IMR-90 (cell line): ENCODE data around the gene NFE2. TPM values are rescaled to one million over a fixed set of nuclear protein-coding genes. Genes with fewer than 3 reads are reported as not detected.

Source experiments
- ATAC-seq: fragments of 200-7000 bp; cut with Tn5 transposase; 2 replicates; pipeline ENCODE4 v1.9.1; 2020; ENCODE audit warnings: low read depth, mild to moderate bottlenecking, moderate library complexity
- BruUV-seq: library from RNA; stranded (reverse); fragments of 400-500 nt; replicated peaks from 2 replicates; lab custom pipeline; 2021; lab: Mats Ljungman, UMichigan
- CTCF ChIA-PET: fragments of 300-600 bp; formaldehyde crosslinking; extraction: SDS; loops from one replicate; lab custom pipeline; 2021; ENCODE audit warnings: antibody characterized with exemption; lab: Yijun Ruan, JAX
- POLR2A ChIA-PET: fragments of 300-600 bp; sonication (Branson Sonifier 250); formaldehyde crosslinking; loops from one replicate; lab custom pipeline; 2022; ENCODE audit warnings: antibody characterized with exemption; ENCODE audit not compliant: unreplicated experiment; lab: Charles Lee
- DNase-seq: peaks from one replicate; pipeline ENCODE4 v3.0.0; 2013
- H2AFZ ChIP-seq: replicated peaks from 2 replicates; pipeline ENCODE3; 2013; ENCODE audit warnings: low read length, mild to moderate bottlenecking; ENCODE audit not compliant: poor library complexity
- H2AK5ac ChIP-seq: 2 replicates; pipeline ENCODE4 v1.6.1; 2013; ENCODE audit warnings: low read depth, low read length, inconsistent platforms
- H2AK9ac ChIP-seq: replicated peaks from 2 replicates; pipeline ENCODE3; 2013; ENCODE audit warnings: mild to moderate bottlenecking, low read depth, low read length, moderate library complexity; ENCODE audit not compliant: poor library complexity
- H2BK120ac ChIP-seq: 2 replicates; pipeline ENCODE4 v1.6.1; 2013; ENCODE audit warnings: low read depth, low read length, inconsistent platforms
- H2BK15ac ChIP-seq: 3 replicates; pipeline ENCODE4 v1.6.1; 2013; ENCODE audit warnings: low read depth, low read length, inconsistent platforms
- H2BK20ac ChIP-seq: 2 replicates; pipeline ENCODE4 v1.6.1; 2013; ENCODE audit warnings: low read depth, mild to moderate bottlenecking, inconsistent platforms, low read length, moderate library complexity
- H2BK5ac ChIP-seq: 2 replicates; pipeline ENCODE4 v1.6.1; 2013; ENCODE audit warnings: mild to moderate bottlenecking, low read depth, low read length, inconsistent platforms; ENCODE audit not compliant: poor library complexity, severe bottlenecking
- H3K14ac ChIP-seq: replicated peaks from 2 replicates; pipeline ENCODE4 v1.6.1; 2013; ENCODE audit warnings: low read depth, low read length, inconsistent platforms
- H3K18ac ChIP-seq: 2 replicates; pipeline ENCODE4 v1.6.1; 2013; ENCODE audit warnings: low read depth, low read length, control low read depth
- H3K23ac ChIP-seq: 2 replicates; pipeline ENCODE4 v1.6.1; 2013; ENCODE audit warnings: low read depth, low read length, inconsistent platforms
- H3K27ac ChIP-seq: 2 replicates; pipeline ENCODE4 v1.5.1; 2013; ENCODE audit warnings: mild to moderate bottlenecking, control low read depth, low read length; ENCODE audit not compliant: insufficient read depth
- H3K27me3 ChIP-seq: 2 replicates; pipeline ENCODE4 v1.6.1; 2013; ENCODE audit warnings: low read length; ENCODE audit not compliant: control insufficient read depth, insufficient read depth
- H3K36me3 ChIP-seq: 2 replicates; pipeline ENCODE4 v1.6.1; 2013; ENCODE audit warnings: low read length, mixed read lengths; ENCODE audit not compliant: control insufficient read depth, insufficient read depth
- H3K4ac ChIP-seq: 2 replicates; pipeline ENCODE4 v1.6.1; 2013; ENCODE audit warnings: low read depth, low read length, inconsistent platforms
- H3K4me1 ChIP-seq: 2 replicates; pipeline ENCODE4 v1.6.1; 2013; ENCODE audit warnings: low read length, mixed read lengths; ENCODE audit not compliant: control insufficient read depth, insufficient read depth
- H3K4me2 ChIP-seq: 2 replicates; pipeline ENCODE4 v1.6.1; 2013; ENCODE audit warnings: low read depth, mild to moderate bottlenecking, control low read depth, low read length, moderate library complexity
- H3K4me3 ChIP-seq: 2 replicates; pipeline ENCODE4 v1.5.1; 2013; ENCODE audit warnings: low read depth, mild to moderate bottlenecking, control low read depth, low read length, moderate library complexity; ENCODE audit not compliant: insufficient read depth
- H3K56ac ChIP-seq: 2 replicates; pipeline ENCODE4 v1.6.1; 2013; ENCODE audit warnings: low read length, inconsistent platforms; ENCODE audit not compliant: insufficient read depth; ENCODE audit errors: extremely low read depth
- H3K79me1 ChIP-seq, 2 experiments: 2 replicates each; pipeline ENCODE4 v1.6.1; 2013; ENCODE audit warnings: low read length in 2 of 2, inconsistent platforms in 1 of 2, low read depth in 1 of 2
- H3K9ac ChIP-seq: 2 replicates; pipeline ENCODE4 v1.6.1; 2013; ENCODE audit warnings: low read depth, low read length, control low read depth
- H3K9me1 ChIP-seq: 2 replicates; pipeline ENCODE4 v1.6.1; 2013; ENCODE audit warnings: low read length, inconsistent platforms; ENCODE audit not compliant: insufficient read depth
- H3K9me3 ChIP-seq: 2 replicates; pipeline ENCODE4 v1.6.1; 2013; ENCODE audit warnings: low read length; ENCODE audit not compliant: control insufficient read depth, insufficient read depth
- H4K20me1 ChIP-seq: 2 replicates; pipeline ENCODE4 v1.6.1; 2013; ENCODE audit warnings: low read length, inconsistent platforms; ENCODE audit not compliant: insufficient read depth
- H4K5ac ChIP-seq: 2 replicates; pipeline ENCODE4 v1.6.1; 2013; ENCODE audit warnings: mild to moderate bottlenecking, low read depth, low read length, control low read depth
- H4K8ac ChIP-seq, 2 experiments: 2 replicates each; pipeline ENCODE4 v1.6.1; 2013; ENCODE audit warnings: low read depth in 2 of 2, low read length in 2 of 2, control low read depth in 1 of 2, inconsistent platforms in 1 of 2
- H4K91ac ChIP-seq: 2 replicates; pipeline ENCODE4 v1.6.1; 2013; ENCODE audit warnings: low read depth, low read length, inconsistent platforms; ENCODE audit not compliant: insufficient read depth
- CEBPB ChIP-seq: IDR thresholded peaks from 2 replicates; pipeline ENCODE4 v1.6.1; 2012; ENCODE audit warnings: low read depth, low read length, improper control_type of control experiment
- CHD1 ChIP-seq: IDR thresholded peaks from 2 replicates; pipeline ENCODE4 v1.6.1; 2012; ENCODE audit warnings: low read depth, low read length, improper control_type of control experiment
- ELK1 ChIP-seq: fragments of 150-350 bp; IDR thresholded peaks from 2 replicates; pipeline ENCODE4 v1.6.1; 2016; ENCODE audit warnings: low read depth, mild to moderate bottlenecking, low read length, moderate library complexity, borderline replicate concordance
- FOS ChIP-seq: fragments of 150-350 bp; IDR thresholded peaks from 2 replicates; pipeline ENCODE4 v1.6.1; 2016; ENCODE audit warnings: low read depth, low read length
- MAFK ChIP-seq: IDR thresholded peaks from 2 replicates; pipeline ENCODE4 v1.6.1; 2012; ENCODE audit warnings: low read depth, low read length, improper control_type of control experiment
- MAZ ChIP-seq: IDR thresholded peaks from 2 replicates; pipeline ENCODE4 v1.6.1; 2012; ENCODE audit warnings: low read depth, mild to moderate bottlenecking, low read length, improper control_type of control experiment, moderate library complexity, borderline replicate concordance
- NFE2L2 ChIP-seq: fragments of 150-350 bp; IDR thresholded peaks from 2 replicates; pipeline ENCODE4 v1.6.1; 2016; ENCODE audit warnings: low read depth, mild to moderate bottlenecking, low read length
- POLR2A ChIP-seq: IDR thresholded peaks from 2 replicates; pipeline ENCODE4 v1.6.1; 2012; ENCODE audit warnings: mild to moderate bottlenecking, low read depth, low read length
- RAD21 ChIP-seq: IDR thresholded peaks from 2 replicates; pipeline ENCODE4 v1.6.1; 2012; ENCODE audit warnings: low read length, improper control_type of control experiment
- RCOR1 ChIP-seq: IDR thresholded peaks from 2 replicates; pipeline ENCODE4 v1.6.1; 2012; ENCODE audit warnings: mild to moderate bottlenecking, low read length, improper control_type of control experiment; ENCODE audit not compliant: insufficient replicate concordance
- WGBS, 2 experiments: methylation state at CpG; one replicate each; pipeline versions ENCODE4 v1.1.5 to v1.1.7; 2013; ENCODE audit warnings: missing lambda C conversion rate in 2 of 2; ENCODE audit not compliant: insufficient read length in 1 of 2; ENCODE audit errors: extremely low coverage in 2 of 2; 5-methylcytosine and 5-hydroxymethylcytosine counted together
- dilution Hi-C: fragments of 300-500 bp; cut with HindIII; formaldehyde crosslinking; loops from one replicate; pipeline ENCODE4 v1.14.3; 2018; ENCODE audit warnings: low sequenced_read_pairs; ENCODE audit not compliant: unreplicated experiment
- in situ Hi-C: fragments of 300-500 bp; cut with MboI; formaldehyde crosslinking; loops from 3 replicates; pipeline ENCODE4 v1.14.3; 2019; ENCODE audit warnings: low sequenced_read_pairs, inconsistent platforms, mixed read lengths
- intact Hi-C: fragments of 100-400 bp; cut with micrococcal nuclease; formaldehyde crosslinking; loops from 2 replicates; pipeline ENCODE4 v1.10.0; 2022
- polyA plus RNA-seq, 3 experiments: library from polyadenylated mRNA; depleted of rRNA; stranded (reverse); fragments of >200 nt; gene quantifications; 2 replicates each; pipeline ENCODE4 v1.2.3, GENCODE V29; 2012; ENCODE audit warnings: low replicate concordance in 1 of 3
- total RNA-seq: library from RNA; depleted of rRNA; stranded (reverse); fragments of >200 nt; gene quantifications from 2 replicates; pipeline ENCODE4 v1.2.3, GENCODE V29; 2012
- TF ChIP-seq, protein P1 (sequence below): conservative IDR thresholded peaks from 2 replicates; pipeline ENCODE4 v1.5.1; 2012; ENCODE audit warnings: mild to moderate bottlenecking, low read depth, low read length, improper control_type of control experiment
- TF ChIP-seq, protein P2 (sequence below): fragments of 150-350 bp; IDR thresholded peaks from 2 replicates; pipeline ENCODE4 v1.6.1; 2017; ENCODE audit warnings: mild to moderate bottlenecking, antibody characterized with exemption, low read length, low read depth

The NFE2 gene
- total and polyA plus RNA-seq, 2 of the 4 experiments (the other 2 are of a cell fraction): 0.18 to 0.32 TPM

DNA sequence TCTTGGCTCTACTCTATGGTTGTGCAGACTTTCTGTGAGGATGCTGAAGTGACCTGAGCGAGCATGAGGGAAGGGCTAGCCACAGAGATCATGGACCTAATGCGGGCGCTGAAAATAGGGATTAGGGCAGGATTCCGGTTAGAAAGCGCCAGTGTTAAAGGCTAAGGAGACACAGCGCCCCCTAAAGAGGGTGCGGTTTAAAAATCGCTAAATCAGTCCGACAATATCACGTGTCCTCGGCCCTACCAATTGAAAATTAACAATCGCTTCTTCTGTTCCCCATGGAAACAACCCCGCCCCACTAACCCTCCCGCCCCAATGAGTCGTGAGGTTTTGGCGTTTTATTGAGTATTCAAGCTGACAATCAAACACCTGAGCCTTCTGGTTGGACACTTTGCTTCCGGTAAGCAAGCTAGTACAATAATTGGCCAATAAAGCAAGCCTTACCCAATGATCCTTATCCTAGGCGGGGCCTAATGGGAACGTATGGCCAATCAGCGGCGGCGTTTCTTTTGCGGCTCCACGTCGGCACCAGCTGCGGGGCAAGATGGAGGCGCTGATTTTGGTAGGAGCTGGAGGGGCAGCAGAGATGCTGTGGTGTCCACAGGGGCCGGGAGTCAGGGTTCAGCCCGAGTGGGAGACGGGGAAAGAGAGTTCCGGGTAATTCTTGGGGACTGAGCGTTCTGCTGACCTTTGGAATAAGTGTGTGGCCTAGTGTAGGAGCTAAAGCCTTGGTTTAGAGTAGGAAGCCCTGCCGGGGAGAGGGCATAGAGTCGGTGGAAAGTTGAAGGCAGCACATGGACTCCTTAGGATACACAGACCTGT, 24.0 kb upstream of the NFE2 start, which contains the start of gene COPZ1:
TSS of gene COPZ1 (plus strand) at position 515 of the 825 bp plus-strand sequence. CDS start at position 548, 33 bp downstream.
- H3K23ac ChIP-seq: peak within 1 kb of the TSS; percentile 96
- ChIA-PET POLR2A (interaction anchor here (0.5 to 1.4 kb wide), 7 partner anchors 13 to 440 kb away, joined by 3 to 7 read pairs (median 4); no protein-coding TSS in a partner anchor), CTCF (interaction anchor here (0.6 to 2.5 kb wide), 14 partner anchors 9 to 104 kb away, joined by 3 to 16 read pairs (median 3); no protein-coding TSS in a partner anchor)
- peak within 1 kb of the TSS; percentile 89 to 99 for H4K8ac ChIP-seq
- H4K20me1 ChIP-seq: 0 out of 2 replicates have a peak, but pooled peaks cover 2% of the 10 kb centered on the region
- H3K27ac ChIP-seq: peak within 1 kb of the TSS; percentile 95
- H4K5ac ChIP-seq: peak within 1 kb of the TSS; percentile 95
- H2BK20ac ChIP-seq: peak within 1 kb of the TSS; percentile 63
- H3K27me3 ChIP-seq: no peaks in the 10 kb centered on the region
- intact Hi-C loops: loop anchor here (1.0 kb wide), 2 partner anchors 45 to 105 kb away; partner anchors contain the start of genes CBX5 and HNRNPA1
- H2BK120ac ChIP-seq: peak within 1 kb of the TSS; percentile 84
- H3K56ac ChIP-seq: peak within 1 kb of the TSS; percentile 95
- peak within 1 kb of the TSS; percentile 78 for H3K4me3 ChIP-seq
- ATAC-seq (peak; percentile 96), DNase-seq (peak; percentile 100)
- 0% methylated on average over 7 of the region's 34 CpGs; no CpG with 5 or more reads in 1 of the 2 experiments for WGBS, 2 experiments
- peak within 1 kb of the TSS; percentile 93 for H2AK5ac ChIP-seq
- H3K79me1 ChIP-seq: peaks cover 5 to 31% of the 10 kb centered on the region in 2 experiments; a peak in 3 of 4 replicates
- peak within 1 kb of the TSS; percentile 98 for H3K14ac ChIP-seq
- H3K9me1 ChIP-seq: peaks cover 3% of the 10 kb centered on the region; the same call in 1 of the 2 replicates
- H3K4me1 ChIP-seq: peaks cover 3% of the 10 kb centered on the region
- H2BK5ac ChIP-seq: peak within 1 kb of the TSS; percentile 92
- peak within 1 kb of the TSS; percentile 77 for H3K4me2 ChIP-seq
- H3K4ac ChIP-seq: peak within 1 kb of the TSS; percentile 96
- in situ Hi-C loops: no loop called here
- H2AK9ac ChIP-seq: peak within 1 kb of the TSS; percentile 97
- H4K91ac ChIP-seq: peak within 1 kb of the TSS; percentile 86
- peak within 1 kb of the TSS; percentile 74 for H3K18ac ChIP-seq
- dilution Hi-C loops: no loop called here
- H2BK15ac ChIP-seq: peak within 1 kb of the TSS; percentile 31; the same call in 1 of the 3 replicates
- no TSS peak for BruUV-seq
- H3K9ac ChIP-seq: peak within 1 kb of the TSS; percentile 98
- H3K36me3 ChIP-seq: 0 out of 2 replicates have a peak, but pooled peaks cover 3% of the 10 kb centered on the region
- H2AFZ ChIP-seq: peak within 1 kb of the TSS; percentile 96
- H3K9me3 ChIP-seq: no peaks in the 10 kb centered on the region
- TF ChIP-seq MAFK (no peak), RCOR1 (no peak), CEBPB (peak; percentile 60; the same call in 1 of the 2 replicates), MAZ (peak; percentile 63; the same call in 1 of the 2 replicates), NFE2L2 (no peak), FOS (peak; percentile 51; the same call in 1 of the 2 replicates), ELK1 (no peak), RAD21 (peak; percentile 73), POLR2A (peak; percentile 97), CHD1 (peak; percentile 66; the same call in 1 of the 2 replicates)
- TF ChIP-seq, protein P1, sequence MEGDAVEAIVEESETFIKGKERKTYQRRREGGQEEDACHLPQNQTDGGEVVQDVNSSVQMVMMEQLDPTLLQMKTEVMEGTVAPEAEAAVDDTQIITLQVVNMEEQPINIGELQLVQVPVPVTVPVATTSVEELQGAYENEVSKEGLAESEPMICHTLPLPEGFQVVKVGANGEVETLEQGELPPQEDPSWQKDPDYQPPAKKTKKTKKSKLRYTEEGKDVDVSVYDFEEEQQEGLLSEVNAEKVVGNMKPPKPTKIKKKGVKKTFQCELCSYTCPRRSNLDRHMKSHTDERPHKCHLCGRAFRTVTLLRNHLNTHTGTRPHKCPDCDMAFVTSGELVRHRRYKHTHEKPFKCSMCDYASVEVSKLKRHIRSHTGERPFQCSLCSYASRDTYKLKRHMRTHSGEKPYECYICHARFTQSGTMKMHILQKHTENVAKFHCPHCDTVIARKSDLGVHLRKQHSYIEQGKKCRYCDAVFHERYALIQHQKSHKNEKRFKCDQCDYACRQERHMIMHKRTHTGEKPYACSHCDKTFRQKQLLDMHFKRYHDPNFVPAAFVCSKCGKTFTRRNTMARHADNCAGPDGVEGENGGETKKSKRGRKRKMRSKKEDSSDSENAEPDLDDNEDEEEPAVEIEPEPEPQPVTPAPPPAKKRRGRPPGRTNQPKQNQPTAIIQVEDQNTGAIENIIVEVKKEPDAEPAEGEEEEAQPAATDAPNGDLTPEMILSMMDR: peak; percentile 90
- TF ChIP-seq, protein P2, sequence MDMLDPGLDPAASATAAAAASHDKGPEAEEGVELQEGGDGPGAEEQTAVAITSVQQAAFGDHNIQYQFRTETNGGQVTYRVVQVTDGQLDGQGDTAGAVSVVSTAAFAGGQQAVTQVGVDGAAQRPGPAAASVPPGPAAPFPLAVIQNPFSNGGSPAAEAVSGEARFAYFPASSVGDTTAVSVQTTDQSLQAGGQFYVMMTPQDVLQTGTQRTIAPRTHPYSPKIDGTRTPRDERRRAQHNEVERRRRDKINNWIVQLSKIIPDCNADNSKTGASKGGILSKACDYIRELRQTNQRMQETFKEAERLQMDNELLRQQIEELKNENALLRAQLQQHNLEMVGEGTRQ: peak; percentile 94
